Stimulated activated CD8-positive, alpha-beta memory T cell treated with anti-CD3 and anti-CD28 coated beads, Interleukin-4, amount 100 ng/mL, for 4 hours (primary cell): Measurements from ENCODE around the gene HYAL2.
A peak's percentile ranks its signal among the peaks of the same experiment; 100 is the strongest.
"Not testable (repeated sequence)": the region's sequence is repeated elsewhere in the genome, so short reads cannot be mapped to it uniquely, and the experiment has no call there.

Experiments
- DNase-seq, 2 donors: peaks; one replicate each; pipeline ENCODE4 v3.0.0-alpha.2; 2020; ENCODE audit warnings: low read depth in 2 of 2, low spot score in 1 of 2

HYAL2 gene

DNA sequence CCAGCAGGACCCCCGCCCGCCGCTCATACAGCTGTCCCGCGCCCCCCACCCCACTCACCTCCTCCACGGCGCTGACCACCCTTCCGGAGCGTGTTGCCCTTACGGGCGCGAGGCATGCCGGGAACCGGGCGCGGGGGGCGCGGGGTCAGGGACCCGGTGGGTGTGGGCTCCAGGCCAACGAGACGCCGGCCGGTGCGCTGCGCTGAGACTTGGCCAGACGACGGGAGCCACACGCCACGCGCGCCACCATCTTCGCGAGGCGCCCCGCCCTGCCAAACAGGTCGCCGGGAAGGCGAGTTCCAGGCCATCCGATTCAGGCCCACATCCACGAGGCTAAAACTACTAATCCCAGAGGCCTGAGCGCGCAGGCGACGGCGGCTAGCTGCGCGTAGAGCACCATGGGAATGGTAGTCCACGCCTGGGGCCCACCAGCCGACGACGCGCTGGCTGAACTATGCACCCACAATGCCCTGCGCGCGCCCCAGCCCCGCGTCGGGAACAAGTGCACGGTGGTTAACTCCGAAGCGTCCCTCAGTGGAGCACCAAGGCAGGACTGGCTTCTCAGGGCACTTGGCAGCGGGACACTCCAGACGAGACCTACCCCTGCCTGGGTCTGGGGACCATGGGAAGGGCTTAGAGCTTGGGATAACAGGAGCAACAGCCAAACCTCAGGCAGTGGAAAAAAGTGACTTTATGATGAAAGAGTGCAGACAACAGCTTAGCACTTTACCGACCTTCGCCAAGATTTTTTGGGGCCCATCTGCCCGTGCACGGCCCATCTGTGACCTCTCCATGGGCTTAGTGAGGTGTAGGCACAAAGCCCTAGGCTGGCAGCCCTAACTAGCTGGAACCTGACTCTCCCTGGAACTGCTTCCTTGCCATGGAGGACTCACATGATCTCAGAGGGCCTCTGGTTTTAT, 30.1 kb downstream of the HYAL2 start, which contains the start of gene IFRD2:
IFRD2 (minus strand) TSS at position 271 of the 920 bp plus-strand sequence; CDS start at position 116, 155 bp downstream.
- peak; percentile 82 to 92 for DNase-seq

GRCh38 chr3:50290161-50290641, 32.3 kb downstream of the HYAL2 start:
- no peak for DNase-seq

DNA sequence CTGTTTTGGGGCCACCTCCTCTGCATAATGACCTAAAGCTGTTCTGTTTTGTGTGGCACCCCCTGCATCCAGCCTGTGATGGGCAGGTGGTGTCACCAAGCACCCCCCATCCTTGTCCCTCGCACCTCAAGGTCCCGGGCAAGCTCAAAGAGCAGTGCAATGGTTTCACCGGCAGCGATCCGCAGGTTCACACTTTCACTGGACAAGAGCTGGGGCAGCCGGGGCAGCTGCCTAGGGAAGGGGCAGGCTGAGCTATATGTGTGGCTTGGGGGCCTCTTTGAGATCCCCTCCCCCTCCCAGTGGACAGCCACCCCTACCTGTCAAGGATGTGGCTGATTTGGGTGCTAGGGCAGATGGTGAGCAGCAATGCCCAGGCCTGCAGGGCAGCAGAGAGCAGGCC, 33.4 kb downstream of the HYAL2 start:
- DNase-seq, result no peak

GRCh38 chr3:50288387-50289007, 34.0 kb downstream of the HYAL2 start:
- DNase-seq, result no peak

- no peak for DNase-seq
Measured at GRCh38 chr3:50287262-50287661, 35.3 kb downstream of the HYAL2 start.

DNA sequence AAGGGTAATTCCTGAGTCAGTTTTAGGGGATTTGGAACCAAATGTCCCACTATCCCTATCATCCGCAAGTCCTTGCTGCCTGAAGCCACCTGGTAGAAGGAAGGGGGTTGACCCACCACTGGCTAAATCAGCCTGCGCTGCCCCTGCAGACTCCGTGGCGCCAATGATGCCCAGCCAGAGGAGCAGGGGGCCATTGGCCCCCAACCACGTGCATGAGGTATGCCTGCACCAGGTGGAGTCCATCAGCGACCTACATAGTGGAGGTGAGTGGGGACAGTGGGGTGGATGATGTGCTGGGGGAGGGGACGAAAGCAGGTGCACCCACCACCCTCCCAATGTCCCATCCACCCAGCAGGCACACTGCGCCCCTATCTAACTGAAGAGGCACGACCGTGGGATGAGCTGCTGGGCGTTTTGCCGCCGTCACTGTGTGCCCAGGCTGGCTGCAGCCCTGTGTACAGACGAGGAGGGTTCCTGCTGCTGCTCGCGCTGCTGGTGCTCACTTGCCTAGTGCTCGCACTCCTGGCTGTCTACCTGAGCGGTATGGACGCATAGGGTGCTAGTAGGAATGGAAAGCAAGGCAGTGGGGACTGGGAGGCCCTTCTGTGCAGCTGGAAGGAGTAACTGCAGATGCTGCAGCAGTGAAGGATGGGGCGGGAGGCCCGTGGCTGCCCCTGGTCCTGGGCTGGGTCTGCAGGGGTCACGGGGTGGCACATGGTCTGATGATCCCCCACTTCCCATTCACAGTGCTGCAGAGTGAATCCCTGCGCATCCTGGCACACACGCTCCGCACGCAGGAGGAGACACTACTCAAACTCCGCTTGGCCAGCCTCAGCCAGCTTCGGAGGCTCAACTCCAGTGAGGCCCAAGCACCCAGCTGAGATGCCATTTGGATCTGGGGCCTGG, 36.0 kb downstream of the HYAL2 start:
- DNase-seq, result no peak

DNA sequence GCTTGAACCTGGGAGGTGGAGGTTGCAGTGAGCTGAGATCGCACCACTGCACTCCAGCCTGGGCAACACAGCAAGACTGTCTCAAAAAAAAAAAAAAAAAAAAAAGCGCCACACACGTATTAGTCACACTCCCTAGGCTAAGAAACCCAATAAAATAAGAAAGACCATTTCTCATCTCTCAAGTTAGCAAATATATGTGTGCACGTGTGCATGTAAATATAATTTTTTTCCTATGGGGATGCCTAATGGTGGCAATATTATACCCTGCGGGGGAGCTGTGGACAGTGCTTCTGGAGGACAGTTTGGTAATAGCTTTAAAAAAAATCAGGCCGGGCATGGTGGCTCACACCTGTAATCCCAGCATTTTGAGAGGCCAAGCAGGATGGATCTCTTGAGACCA, 38.4 kb downstream of the HYAL2 start:
- DNase-seq, result not testable (repeated sequence)

GRCh38 chr3:50279255-50280016, 43.1 kb downstream of the HYAL2 start:
- no peak for DNase-seq

DNA sequence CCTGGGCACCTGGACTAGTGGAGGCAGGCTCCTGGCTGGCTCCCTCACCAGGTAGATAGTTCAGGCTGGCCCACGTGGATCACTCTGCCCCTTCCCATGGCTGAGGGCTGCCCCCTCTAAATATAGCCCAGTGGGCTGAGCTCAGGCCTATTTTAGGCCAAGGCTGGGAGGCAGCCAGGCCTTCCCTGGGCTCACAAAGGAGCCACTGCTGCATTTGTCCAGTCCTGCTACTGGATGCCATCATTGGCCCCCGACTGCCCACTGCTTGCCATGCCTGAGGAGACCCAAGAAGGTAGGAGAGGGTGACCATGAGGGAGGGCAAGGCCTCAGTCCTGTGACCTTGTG, 43.7 kb downstream of the HYAL2 start, which contains the start of gene LSMEM2:
LSMEM2 (plus strand) TSS at position 208 of the 345 bp plus-strand sequence; CDS start at position 235, 27 bp downstream.
- no peak for DNase-seq

- no peak for DNase-seq
Measured at GRCh38 chr3:50278123-50278879, 44.2 kb downstream of the HYAL2 start.

DNA sequence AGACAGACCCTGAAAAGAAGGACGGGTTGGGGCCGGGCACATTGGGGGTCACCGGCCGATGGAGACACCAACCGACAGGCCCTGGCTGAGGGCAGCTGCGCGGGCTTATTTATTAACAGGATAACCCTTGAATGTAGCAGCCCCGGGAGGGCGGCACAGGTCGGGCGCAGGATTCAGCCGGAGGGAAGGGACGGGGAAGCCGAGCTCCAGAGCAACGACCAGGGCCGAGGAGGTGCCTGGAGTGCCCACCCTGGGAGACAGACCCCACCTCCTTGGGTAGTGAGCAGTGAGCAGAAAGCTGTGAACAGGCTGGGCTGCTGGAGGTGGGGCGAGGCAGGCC, 45.8 kb downstream of the HYAL2 start:
- DNase-seq, result no peak

DNA sequence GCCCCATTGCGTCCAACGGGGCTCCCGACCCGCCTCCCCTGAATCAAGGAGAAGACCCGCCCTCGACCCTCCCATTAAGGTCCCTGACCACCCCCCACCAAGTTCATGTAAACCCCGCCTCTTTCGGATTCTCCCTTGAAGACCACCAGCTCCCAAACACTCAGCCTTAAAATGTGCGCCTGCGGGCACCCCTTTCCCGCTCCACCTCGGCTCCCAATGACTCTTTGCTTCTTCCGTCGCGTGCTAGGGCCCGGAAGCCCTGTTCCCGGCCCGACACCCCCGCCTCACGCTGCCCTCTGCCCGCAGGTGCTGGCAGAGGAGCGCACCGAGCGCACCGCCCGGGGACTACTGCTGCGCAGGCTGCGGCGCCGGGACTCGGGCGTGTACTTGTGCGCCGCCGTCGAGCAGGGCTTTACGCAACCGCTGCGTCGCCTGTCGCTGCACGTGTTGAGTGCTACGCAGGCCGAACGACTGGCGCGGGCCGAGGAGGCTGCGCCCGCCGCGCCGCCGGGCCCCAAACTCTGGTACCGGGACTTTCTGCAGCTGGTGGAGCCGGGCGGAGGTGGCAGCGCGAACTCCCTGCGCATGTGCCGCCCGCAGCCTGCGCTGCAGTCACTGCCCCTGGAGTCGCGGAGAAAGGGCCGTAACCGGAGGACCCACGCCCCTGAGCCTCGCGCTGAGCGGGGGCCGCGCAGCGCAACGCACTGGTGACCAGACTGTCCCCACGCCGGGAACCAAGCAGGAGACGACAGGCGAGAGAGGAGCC, 46.4 kb downstream of the HYAL2 start:
- DNase-seq, result no peak

GRCh38 chr3:50275141-50275995, 47.2 kb downstream of the HYAL2 start:
- no peak for DNase-seq

DNA sequence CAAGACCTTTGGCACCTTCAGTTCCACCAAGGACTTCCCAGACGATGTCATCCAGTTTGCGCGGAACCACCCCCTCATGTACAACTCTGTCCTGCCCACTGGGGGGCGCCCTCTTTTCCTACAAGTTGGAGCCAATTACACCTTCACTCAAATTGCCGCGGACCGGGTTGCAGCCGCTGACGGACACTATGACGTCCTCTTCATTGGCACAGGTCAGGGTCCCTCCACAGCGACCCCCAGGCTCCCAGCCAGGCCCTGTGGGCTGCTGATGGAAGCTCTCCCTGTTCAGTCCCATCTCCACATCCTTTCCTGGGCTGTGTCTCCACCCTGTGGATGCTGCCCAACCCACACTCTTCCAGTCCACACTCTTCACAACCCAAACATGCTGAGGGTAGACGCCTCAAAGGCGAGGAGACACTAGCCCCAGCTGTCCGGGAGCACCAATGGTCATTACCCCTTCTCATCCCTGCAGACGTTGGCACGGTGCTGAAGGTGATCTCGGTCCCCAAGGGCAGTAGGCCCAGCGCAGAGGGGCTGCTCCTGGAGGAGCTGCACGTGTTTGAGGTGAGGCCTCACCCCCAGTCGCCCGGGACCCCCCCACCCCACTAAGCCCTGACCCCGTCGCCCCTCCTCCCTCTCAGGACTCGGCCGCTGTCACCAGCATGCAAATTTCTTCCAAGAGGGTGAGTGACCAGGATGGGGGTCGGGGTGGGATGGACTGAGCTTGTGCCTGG, 48.0 kb downstream of the HYAL2 start:
- DNase-seq, result peak; percentile 29 to 58

DNA sequence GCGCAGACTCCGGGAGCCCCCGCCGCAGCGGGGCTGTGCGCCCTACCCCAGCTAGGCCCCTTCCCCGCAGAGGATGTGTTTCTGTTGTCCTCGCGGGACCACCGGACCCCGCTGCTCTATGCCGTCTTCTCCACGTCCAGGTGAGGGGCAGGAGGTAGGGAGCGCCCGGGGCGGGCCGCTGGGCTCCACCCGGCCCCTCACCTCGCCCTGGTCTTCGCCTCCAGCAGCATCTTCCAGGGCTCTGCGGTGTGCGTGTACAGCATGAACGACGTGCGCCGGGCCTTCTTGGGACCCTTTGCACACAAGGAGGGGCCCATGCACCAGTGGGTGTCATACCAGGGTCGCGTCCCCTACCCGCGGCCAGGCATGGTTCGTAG, 48.9 kb downstream of the HYAL2 start:
- no peak for DNase-seq

- DNase-seq, result peak; percentile 61 to 90
Measured at GRCh38 chr3:50272911-50273688, 49.4 kb downstream of the HYAL2 start.

- not testable (repeated sequence) for DNase-seq
Measured at GRCh38 chr3:50272538-50272910, 50.0 kb downstream of the HYAL2 start.
